Psoas muscle (tissue), 8 donors: Measurements from ENCODE around the gene HRC. TPM values are rescaled to one million over a fixed set of nuclear protein-coding genes. Genes with fewer than 3 reads are reported as not detected.

Source experiments
- ATAC-seq, 4 donors: fragments of 200-7000 bp; cut with Tn5 transposase; one replicate each; pipeline ENCODE4 v1.9.1; 2020; ENCODE audit warnings: moderate library complexity in 3 of 4, mild to moderate bottlenecking in 2 of 4
- DNase-seq, 2 donors: peaks; one replicate each; pipeline ENCODE4 v3.0.0-alpha.2; 2020
- H3K27ac ChIP-seq: fragments of 200-600 bp; one replicate; pipeline ENCODE4 v1.8.0; 2022
- H3K27me3 ChIP-seq, 3 donors: fragments of 200-600 bp in 1 of 3; one replicate each; pipeline versions ENCODE4 v1.6.1 to v1.8.0; 2013 to 2022; ENCODE audit warnings: low read length in 2 of 3, mild to moderate bottlenecking in 2 of 3, moderate library complexity in 1 of 3; ENCODE audit not compliant: insufficient read depth in 3 of 3
- H3K36me3 ChIP-seq, 2 donors: fragments of 200-600 bp in 1 of 2; one replicate each; pipeline versions ENCODE4 v1.6.1 to v1.8.0; 2013 to 2022; ENCODE audit warnings: low read depth in 1 of 2, mild to moderate bottlenecking in 1 of 2, moderate library complexity in 1 of 2; ENCODE audit not compliant: insufficient read depth in 1 of 2
- H3K4me1 ChIP-seq: fragments of 200-600 bp; one replicate; pipeline ENCODE4 v1.8.0; 2022
- H3K4me3 ChIP-seq: fragments of 200-600 bp; one replicate; pipeline ENCODE4 v1.8.0; 2022; ENCODE audit warnings: mild to moderate bottlenecking
- H3K9me3 ChIP-seq: fragments of 200-600 bp; one replicate; pipeline ENCODE4 v1.8.0; 2022
- WGBS, 3 donors: extraction: QIAGEN DNeasy Blood & Tissue Kit; methylation state at CpG; one replicate each; pipeline versions ENCODE4 v1.1.6 to v1.1.7; 2013; 5-methylcytosine and 5-hydroxymethylcytosine counted together
- intact Hi-C, 2 donors: fragments of 100-400 bp; cut with DNase I; formaldehyde crosslinking; loops; one replicate each; pipeline versions ENCODE4 v1.11.0 to v1.14.2; 2022
- polyA plus RNA-seq, 3 donors: library from polyadenylated mRNA; stranded (reverse); fragments of 200-250 nt; gene quantifications; one replicate each; pipeline ENCODE4 v1.2.3, GENCODE V29; 2013
- total RNA-seq, 4 donors: library from RNA; stranded (reverse); fragmentation: NEBNext Ultra II Directional in 2 of 4; extraction: Animal tissue kit (Norgen Biotek cat#: 25700) in 2 of 4; gene quantifications; one replicate each; pipeline versions ENCODE4 v1.2.1 to v1.2.4, GENCODE V29; 2021 to 2023
- TF ChIP-seq, protein P1 (sequence below): fragments of 200-600 bp; IDR thresholded peaks from one replicate; pipeline ENCODE4 v1.8.0; 2022; ENCODE audit warnings: antibody characterized with exemption
- donor health status: healthy with polysubstance abuse.
- donor health status: DM: no; HTN: no; CAD: no; lungs with moderate emphysema.
- donor health status: Bipolar disorder and iron deficiency.
- donor health status: healthy.
- donor health status: DM: yes; HTN: yes; CAD: no.
- donor health status: DM: no; HTN: no; CAD: no.
- donor health status: DM: no; HTN: no; CAD: no.
- donor health status: DM: yes; HTN: yes; CAD: no.

HRC gene
- total and polyA plus RNA-seq, 7 donors = 32.9 to 405 (median 250) TPM

DNA sequence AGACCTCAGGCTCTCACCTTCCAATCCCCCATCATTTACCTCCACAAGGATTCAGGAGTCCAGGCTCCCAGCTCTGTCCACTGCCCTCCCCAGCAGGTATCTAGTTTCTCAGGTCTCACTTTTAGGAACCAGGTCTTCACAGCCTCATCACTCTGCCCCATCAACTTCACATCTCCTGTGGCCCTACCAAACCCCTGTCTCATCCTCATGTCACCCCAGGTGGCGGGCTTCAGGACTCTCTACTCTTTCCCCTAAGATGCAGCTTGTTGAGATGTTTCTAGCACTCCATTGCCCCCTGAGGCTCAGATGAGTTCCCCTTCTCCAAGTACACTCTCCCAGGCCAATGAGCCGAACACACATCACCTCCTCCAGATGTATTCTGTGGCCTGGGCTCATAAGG is 34.3 kb downstream of the HRC start:
- Histone ChIP-seq H3K27me3 (no peaks in the 10 kb centered on the region), H3K4me1 (peaks cover 19% of the 10 kb centered on the region), H3K36me3 (no peaks in the 10 kb centered on the region), H3K27ac (no peak overlapping the region), H3K9me3 (no peaks in the 10 kb centered on the region), H3K4me3 (no peak overlapping the region)
- no peak for ATAC-seq
- intact Hi-C loops = no loop called here
- DNase-seq = no peak
- TF ChIP-seq, protein P1, sequence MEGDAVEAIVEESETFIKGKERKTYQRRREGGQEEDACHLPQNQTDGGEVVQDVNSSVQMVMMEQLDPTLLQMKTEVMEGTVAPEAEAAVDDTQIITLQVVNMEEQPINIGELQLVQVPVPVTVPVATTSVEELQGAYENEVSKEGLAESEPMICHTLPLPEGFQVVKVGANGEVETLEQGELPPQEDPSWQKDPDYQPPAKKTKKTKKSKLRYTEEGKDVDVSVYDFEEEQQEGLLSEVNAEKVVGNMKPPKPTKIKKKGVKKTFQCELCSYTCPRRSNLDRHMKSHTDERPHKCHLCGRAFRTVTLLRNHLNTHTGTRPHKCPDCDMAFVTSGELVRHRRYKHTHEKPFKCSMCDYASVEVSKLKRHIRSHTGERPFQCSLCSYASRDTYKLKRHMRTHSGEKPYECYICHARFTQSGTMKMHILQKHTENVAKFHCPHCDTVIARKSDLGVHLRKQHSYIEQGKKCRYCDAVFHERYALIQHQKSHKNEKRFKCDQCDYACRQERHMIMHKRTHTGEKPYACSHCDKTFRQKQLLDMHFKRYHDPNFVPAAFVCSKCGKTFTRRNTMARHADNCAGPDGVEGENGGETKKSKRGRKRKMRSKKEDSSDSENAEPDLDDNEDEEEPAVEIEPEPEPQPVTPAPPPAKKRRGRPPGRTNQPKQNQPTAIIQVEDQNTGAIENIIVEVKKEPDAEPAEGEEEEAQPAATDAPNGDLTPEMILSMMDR = no peak
- 82 to 89% (median 89%) methylated on average over 2 of the region's 2 CpGs for WGBS, 3 donors

DNA sequence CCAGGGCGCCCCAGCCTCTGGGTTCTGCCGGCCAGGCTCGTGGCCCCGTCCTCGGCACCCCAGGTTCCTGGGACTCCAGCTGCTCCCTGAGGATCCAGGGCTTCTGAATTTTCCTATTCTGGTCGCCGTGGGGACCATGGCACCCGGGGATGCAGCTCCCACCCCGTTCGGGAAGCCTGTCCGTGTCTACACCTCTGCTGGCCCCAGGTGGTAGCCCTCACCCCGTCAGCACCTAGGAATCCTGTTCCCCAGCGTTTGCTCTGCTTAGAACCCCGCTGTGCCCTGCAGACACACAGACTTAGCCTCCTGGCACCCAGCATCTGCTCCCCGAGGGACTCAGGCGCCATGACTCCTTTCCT is 34.9 kb downstream of the HRC start:
- Histone ChIP-seq H3K27me3 (no peaks in the 10 kb centered on the region), H3K4me3 (peak overlapping the region; percentile 85), H3K4me1 (peaks cover 20% of the 10 kb centered on the region), H3K36me3 (no peaks in the 10 kb centered on the region), H3K9me3 (no peaks in the 10 kb centered on the region), H3K27ac (no peak overlapping the region)
- WGBS, 3 donors = 12 to 16% (median 13%) methylated on average over 13 to 16 of the region's 16 CpGs
- intact Hi-C loops = no loop called here
- no peak for ATAC-seq
- TF ChIP-seq, protein P1 = no peak
- no peak for DNase-seq

DNA sequence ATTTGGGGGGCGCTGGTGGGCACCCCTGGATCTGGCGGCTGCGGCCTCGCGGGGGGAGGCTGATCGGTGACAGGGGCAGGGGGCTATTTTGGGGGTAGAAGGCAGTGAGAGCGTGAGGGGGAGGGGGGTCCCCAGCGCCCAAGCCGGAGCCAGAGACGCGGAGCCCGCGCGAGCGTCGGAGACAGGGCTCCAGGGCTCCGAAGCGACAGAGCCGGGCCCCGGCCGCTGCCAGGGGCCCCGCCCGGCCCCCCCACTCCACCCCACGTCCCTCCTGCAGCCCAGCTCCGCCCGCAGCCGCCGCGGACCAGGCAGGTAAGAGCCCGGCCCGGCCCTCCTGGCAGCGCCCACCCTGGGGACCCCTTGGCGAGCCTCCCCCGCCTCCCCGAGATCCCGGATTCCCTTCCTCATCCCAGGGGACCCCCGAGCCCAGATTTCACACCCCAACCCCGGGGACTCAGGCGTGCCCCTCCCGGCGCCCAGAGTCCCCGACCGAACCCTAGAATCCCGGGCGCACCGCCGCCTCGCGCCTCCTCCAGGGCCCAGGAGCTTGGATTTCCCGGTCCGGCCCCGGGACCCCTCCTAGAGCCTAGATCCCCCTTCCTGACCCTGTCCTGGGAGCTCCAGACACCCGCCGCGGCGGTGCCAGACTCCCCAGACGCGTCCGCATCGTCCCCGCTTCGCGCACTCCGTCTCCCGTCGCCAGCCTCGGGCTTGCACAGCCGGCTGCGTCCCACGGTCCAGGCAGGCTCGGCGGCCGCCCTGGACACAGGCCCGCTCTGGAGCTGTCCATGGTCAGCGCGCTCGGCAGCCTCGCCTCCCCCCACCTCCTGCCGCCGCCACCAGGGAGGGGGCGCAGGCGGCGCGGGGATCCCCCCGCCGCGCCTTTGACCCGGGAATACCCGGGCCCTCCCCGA is 35.5 kb downstream of the HRC start, which contains the start of gene PPFIA3:
TSS of gene PPFIA3 (plus strand) at position 134 of the 914 bp plus-strand sequence. CDS start 8,330 bp downstream, outside the sequence.
- DNase-seq (peak; percentile 72 to 84), ATAC-seq (peak; percentile 64 to 72 (median 66))
- Histone ChIP-seq H3K27me3 (no peaks in the 10 kb centered on the region), H3K36me3 (no peaks in the 10 kb centered on the region), H3K27ac (peak within 1 kb of the TSS; percentile 98), H3K4me1 (peaks cover 25% of the 10 kb centered on the region), H3K9me3 (no peaks in the 10 kb centered on the region), H3K4me3 (peak within 1 kb of the TSS; percentile 85)
- TF ChIP-seq, protein P1 = no peak
- 0 to 1% (median 1%) methylated on average over 53 to 90 of the region's 90 CpGs for WGBS, 3 donors
- intact Hi-C loops = loop anchor here (5.0 kb wide), 1 partner anchor 33 kb away; no protein-coding TSS in a partner anchor

DNA sequence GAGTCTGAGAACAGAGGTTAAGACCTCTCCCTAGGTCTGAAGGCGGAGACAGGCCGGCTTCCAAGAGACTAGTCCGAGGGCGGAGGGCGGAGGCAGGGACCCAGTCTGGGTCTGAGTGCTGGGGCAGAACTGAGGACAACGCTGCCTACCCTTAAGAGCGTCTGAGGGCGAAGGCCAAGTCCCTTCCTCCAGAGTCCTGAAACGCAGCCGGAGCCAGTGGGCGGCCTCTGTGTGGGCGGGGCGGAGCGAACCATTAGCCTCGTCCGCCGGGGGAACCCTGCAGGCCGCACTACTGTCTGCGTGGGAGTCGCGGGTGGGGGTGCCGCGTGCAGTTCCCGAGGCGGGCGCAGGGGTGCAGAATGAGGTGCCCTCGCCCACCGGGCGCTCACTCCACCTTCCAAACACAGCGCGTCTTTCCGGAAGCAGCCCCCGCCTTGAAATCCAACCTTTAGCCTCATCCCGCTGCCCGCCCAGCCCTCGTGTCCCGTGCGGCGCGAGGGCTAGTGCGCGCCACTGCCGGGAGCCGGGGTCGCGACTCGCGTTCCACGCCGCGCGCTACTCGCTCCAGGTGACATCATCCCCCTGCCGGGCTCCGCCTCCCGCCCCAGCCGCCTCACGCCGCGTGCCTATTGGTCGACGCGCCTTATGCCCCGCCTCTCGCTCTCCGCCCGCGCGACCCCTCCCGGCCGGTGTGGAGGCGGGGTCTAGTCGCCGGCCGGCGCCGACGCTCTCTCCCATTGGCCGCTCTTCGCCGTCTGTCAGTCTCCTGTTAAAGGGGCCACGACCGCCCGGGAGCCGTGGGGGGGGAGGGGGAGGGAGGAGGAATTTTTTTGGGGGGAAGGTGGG is 36.4 kb downstream of the HRC start, which contains the start of gene C19orf73:
TSS of gene C19orf73 (minus strand) at position 579 of the 846 bp plus-strand sequence. CDS start at position 458, 121 bp downstream.
- peak within 1 kb of the TSS; percentile 98 for H3K27ac ChIP-seq
- ATAC-seq (peak; percentile 91 to 94 (median 93)), DNase-seq (peak; percentile 95 to 98)
- peaks cover 27% of the 10 kb centered on the region for H3K4me1 ChIP-seq
- no peaks in the 10 kb centered on the region for H3K36me3 ChIP-seq
- intact Hi-C loops = loop anchor here (5.0 kb wide), 1 partner anchor 34 kb away; no protein-coding TSS in a partner anchor
- TF ChIP-seq, protein P1 = no peak
- 1% methylated on average over 54 to 85 of the region's 85 CpGs for WGBS, 3 donors
- H3K9me3 ChIP-seq = no peaks in the 10 kb centered on the region
- H3K4me3 ChIP-seq = peak within 1 kb of the TSS; percentile 85
- no peaks in the 10 kb centered on the region for H3K27me3 ChIP-seq
